ENCODE measurements around the gene CPEB1. TPM values are rescaled to one million over a fixed set of nuclear protein-coding genes. Genes with fewer than 3 reads are reported as not detected.

The CPEB1 gene
- total and polyA plus RNA-seq, 2 of the 13 experiments (the other 11 are each of a cell fraction or from before 2014, with no cell fraction given) = 0.03 to 0.07 TPM

- no peak for TF ChIP-seq FUBP1 (CRISPR knock-in tag; IDR thresholded peaks at IDR 0.05; ENCODE audit: borderline replicate concordance)
- TF ChIP-seq ZMYM3 (CRISPR knock-in tag; IDR thresholded peaks at IDR 0.05) = no peak
- TF ChIP-seq ZNF484 (CRISPR knock-in tag; IDR thresholded peaks at IDR 0.05; ENCODE audit: borderline replicate concordance, low read depth) = no peak
- no peak for TF ChIP-seq ZFAT (CRISPR knock-in tag; conservative IDR thresholded peaks at IDR 0.05)
- no peak for TF ChIP-seq ZNF891 (CRISPR knock-in tag; IDR thresholded peaks at IDR 0.05)
- TF ChIP-seq ZNF101 (CRISPR knock-in tag; IDR thresholded peaks at IDR 0.05; ENCODE audit: borderline replicate concordance, low read depth) = no peak
- 0 out of 2 replicates have a peak, but pooled peaks have one; percentile 18 for TF ChIP-seq ZNF292 (CRISPR knock-in tag; IDR thresholded peaks at IDR 0.05; ENCODE audit: borderline replicate concordance, low read depth)
- TF ChIP-seq MEIS2 (CRISPR knock-in tag; IDR thresholded peaks at IDR 0.05) = no peak
- 0 out of 2 replicates have a peak, but pooled peaks have one; percentile 20 for TF ChIP-seq AHDC1 (CRISPR knock-in tag; IDR thresholded peaks at IDR 0.05; ENCODE audit: borderline replicate concordance)
- TF ChIP-seq ZNF609 (CRISPR knock-in tag; IDR thresholded peaks at IDR 0.05; ENCODE audit: borderline replicate concordance) = no peak
- no peak for TF ChIP-seq BRF2 (CRISPR knock-in tag; IDR thresholded peaks at IDR 0.05)
- TF ChIP-seq RFX3 (CRISPR knock-in tag; IDR thresholded peaks at IDR 0.05) = no peak
- no peak for TF ChIP-seq CBX1 (IDR thresholded peaks at IDR 0.05; ENCODE audit: low read depth)
- TF ChIP-seq BRCA1 (CRISPR knock-in tag; IDR thresholded peaks at IDR 0.05) = no peak
Observed at GRCh38 chr15:82540984-82541431, 106.2 kb downstream of the CPEB1 start (continued).

Measured in HepG2 (cell line).